ENCODE results near the gene KRAS.

KRAS gene

GRCh38 chr12:25256005-25256404, 5.3 kb upstream of the KRAS start:
- DNase-seq (ENCODE audit: low read depth in 2 of 3, low spot score in 1 of 3): no peak

- DNase-seq (ENCODE audit: low read depth in 2 of 3, low spot score in 1 of 3): no peak
Measured at GRCh38 chr12:25254271-25254880, 3.6 kb upstream of the KRAS start.

- DNase-seq (ENCODE audit: low read depth in 2 of 3, low spot score in 1 of 3): no peak
Measured at GRCh38 chr12:25253371-25254068, 2.8 kb upstream of the KRAS start.

DNA sequence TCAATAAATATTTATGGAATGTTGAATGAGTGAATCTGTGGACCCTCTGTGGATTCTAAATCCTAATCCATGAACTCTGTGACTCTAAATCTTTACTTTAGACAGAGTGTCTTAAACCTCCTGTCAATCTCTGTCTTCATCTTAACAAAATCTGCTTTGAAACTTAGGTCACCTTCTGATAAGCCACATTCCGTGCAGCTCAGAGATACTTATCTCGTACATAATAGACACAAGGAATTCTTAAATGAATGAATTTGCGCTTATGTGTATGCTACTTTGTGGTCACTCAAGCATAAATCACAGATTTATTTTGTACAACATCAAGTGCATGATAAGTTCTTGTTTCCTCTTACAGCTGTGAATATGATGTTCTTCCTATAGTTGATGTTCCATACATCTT, 2.2 kb upstream of the KRAS start:
- no peak for DNase-seq (ENCODE audit: low read depth in 2 of 3, low spot score in 1 of 3)

GRCh38 chr12:25251769-25252168, 1.0 kb upstream of the KRAS start:
- DNase-seq (ENCODE audit: low read depth in 2 of 3, low spot score in 1 of 3): no peak

DNA sequence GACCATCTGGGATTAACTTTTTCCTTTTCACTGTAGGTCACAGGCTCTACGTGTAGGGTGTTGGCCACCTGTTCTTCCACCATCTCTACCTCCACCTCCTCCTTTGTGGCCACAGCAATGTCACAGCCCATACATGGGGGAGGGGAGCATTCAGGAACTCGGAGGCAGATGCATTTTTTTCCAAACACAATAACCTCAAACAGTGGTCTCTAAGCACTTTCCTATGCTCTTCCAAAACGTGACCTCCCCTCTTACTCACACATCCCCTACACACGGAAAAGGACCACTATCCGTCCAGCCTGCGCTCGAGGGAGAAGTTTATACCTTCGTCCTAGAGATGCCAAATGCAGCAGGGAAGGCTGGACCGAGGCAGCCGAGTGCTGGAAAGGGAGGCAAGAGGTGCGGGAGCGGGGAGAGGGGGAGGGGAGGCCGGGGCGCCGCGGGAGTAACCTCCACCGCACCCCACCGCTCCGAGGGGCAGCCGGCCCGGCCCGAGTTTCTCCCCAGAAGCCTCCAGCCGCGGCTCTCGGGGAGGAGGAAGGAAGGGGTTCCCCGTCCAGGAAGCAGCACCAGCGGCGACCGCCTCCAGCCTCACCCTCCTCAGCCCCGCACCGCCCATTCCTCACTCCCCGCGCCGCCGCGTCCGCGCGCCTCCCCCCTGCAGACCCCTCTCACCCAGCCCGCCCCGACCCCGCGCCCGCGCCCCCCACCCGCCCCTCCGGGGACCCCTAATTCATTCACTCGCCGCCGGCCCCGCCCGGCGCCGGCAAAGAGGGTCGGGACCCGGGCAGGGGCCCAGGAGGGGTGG, 594 bp downstream of the KRAS start:
- peak in 2 of 3 donors; percentile 14 to 38 for DNase-seq (ENCODE audit: low read depth in 2 of 3, low spot score in 1 of 3)

GRCh38 chr12:25248732-25249131, 2.0 kb downstream of the KRAS start:
- DNase-seq (ENCODE audit: low read depth in 2 of 3, low spot score in 1 of 3): no peak

DNA sequence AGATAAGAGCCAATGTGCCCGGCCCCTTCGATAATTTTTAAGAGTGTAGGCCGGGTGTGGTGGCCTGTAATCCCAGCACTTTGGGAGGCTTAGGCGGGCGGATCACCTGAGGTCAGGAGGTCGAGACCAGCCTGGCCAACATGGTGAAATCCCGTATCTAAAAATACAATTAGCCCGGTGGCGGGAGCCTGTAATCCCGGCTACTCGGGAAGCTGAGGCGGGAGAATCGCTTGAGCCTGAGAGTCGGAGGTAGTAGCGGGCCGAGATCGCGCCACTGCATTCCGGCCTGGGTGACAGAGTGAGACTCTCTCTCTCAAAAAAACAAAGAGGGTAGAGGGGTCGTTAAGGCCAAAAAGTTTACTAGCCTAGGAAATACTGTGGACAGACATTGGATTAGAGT, 2.6 kb downstream of the KRAS start:
- DNase-seq (ENCODE audit: low read depth in 2 of 3, low spot score in 1 of 3): no peak

DNA sequence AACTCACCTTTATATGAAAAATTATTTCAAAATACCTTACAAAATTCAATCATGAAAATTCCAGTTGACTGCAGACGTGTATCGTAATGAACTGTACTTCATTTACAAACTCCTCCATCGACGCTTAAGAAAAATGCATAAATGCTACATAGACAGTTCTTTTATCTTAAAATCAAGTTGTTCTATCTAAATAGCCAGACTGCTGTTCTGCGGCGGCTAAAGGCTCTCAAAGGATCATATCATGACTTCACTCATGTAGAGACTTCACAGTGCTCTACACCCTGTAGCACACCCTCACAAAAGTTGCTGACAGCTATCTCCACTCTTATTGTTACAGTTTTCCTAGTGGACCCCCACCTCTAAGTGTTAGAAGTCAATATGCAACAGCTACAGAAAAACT, 5.2 kb downstream of the KRAS start:
- DNase-seq (ENCODE audit: low read depth in 2 of 3, low spot score in 1 of 3): no peak

DNA sequence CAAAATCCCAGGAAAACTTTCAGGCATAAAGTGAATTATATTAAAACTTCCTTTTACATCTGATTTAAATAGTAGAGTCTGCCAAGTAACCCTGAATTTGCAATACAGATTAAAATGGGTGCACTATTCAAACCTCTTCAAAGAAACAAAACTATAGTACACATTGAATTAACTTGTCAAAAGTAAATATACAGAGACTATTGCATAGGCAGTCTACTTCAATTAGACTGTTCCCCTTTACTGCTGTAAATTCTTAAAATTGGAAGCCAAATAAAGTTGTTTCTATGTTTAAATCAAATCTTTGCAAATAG, 7.1 kb downstream of the KRAS start:
- DNase-seq (ENCODE audit: low read depth in 2 of 3, low spot score in 1 of 3): no peak

GRCh38 chr12:25242981-25243679, 7.6 kb downstream of the KRAS start:
- no peak for DNase-seq (ENCODE audit: low read depth in 2 of 3, low spot score in 1 of 3)

DNA sequence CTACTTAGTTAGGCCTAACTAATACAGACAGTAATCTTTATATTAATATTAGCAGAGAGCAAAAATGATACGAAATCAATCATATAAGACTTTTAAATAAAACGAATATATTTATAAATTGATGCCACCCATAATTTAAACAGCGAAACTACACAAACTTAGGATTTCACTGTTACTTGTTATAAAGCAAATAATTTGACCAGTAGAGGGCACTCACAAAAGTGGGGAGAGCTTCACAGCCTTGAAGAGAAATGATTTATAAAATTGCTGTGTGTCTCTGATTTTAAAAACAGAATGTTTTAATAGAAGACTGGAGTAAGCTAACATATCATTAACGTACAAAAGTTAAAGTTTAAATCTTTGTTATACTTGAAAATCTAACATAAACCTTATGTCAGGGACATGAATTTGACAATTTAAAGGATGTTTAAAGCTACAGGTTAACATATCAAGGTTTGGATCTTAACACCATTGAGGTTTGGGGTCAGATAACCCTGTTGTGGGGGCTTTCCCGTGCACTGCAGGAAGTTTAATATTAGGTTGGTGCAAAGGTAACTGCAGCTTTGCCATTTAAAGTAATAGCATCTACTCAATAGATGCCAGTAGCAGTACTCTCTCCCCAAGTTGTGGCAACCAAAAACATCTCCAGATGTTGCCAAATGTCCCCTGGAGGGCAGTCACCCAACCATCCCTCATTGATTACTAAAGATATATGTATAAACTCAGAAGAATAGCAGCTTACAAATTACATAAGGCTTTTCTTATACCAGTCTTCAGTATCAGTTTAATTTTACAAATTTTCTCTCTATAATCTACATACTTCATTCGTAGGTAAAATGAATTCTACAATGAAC, 9.3 kb downstream of the KRAS start:
- DNase-seq (ENCODE audit: low read depth in 2 of 3, low spot score in 1 of 3): no peak

DNA sequence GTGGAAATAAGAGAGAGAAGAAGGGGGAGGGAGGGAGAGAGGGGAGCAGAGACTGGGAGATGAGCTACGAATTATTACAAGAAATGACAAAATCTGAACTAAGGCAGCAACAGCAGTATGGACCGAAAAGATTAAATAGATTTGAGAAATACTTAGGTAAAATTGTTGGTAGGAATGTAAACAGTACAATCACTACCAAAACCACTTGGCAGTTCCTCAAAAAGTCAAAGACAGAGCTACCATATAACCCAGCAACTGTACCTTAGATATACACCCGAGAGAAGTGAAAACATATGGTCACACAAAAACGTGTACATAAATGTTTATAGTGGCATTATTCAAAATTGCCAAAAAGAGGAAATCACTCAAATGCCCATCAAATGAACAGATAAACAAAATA, 14.1 kb downstream of the KRAS start:
- no peak for DNase-seq (ENCODE audit: low read depth in 2 of 3, low spot score in 1 of 3)

DNA sequence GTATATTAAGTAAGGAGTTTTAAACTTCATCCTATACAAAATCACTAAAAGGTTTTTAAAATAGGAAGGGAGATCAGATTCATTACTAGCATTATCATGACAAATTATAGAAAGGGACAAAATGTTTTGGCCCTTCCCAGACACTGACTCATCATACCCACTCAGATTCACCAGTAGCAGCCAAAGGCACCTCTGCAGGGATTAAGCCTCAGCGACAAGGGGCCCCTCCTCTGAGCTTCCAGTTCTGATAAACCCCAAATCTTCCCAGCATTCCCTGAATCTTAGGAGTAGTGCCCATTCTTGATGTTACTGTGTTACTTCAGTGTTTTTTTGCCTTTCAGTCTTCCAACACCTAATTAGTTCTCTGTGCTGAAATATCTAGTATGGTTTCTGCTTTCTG, 14.5 kb downstream of the KRAS start:
- DNase-seq (ENCODE audit: low read depth in 2 of 3, low spot score in 1 of 3): no peak

DNA sequence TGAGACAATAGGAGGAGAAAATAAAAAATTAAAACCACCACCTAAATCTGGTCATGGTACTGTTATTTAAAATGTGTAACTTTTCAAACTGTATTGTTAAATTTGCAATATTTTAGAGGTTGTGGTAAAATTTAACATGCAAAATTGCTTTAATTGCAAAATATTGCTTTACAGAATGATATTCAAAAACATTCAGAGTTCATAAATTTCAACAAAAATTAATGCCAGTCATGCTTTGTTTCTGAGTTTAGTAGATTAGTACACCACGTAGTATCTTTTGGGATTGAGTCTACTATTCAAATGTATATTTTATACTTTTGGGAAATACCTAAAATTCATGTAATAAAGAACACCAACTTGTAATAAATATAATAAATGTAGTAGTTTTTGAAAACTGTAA, 37.4 kb downstream of the KRAS start:
- DNase-seq (ENCODE audit: low read depth in 2 of 3, low spot score in 1 of 3): no peak

DNA sequence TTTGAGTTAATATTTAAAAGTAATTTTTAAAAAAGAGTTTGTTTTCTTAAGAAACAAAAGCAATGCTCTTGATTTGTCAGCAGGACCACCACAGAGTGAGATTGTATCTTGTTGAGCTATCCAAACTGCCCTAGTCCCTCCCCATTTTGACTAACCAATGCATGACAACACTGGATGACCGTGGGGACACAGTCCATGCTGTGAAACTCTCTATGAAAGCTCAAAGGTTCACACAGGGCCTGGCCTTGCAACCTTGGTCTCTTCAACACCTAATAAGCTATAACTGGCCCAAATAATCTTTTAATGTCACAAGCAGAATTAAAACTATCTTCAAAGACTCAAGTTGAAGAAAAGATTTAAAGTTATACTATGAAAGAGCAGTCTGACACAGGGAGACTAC, 42.2 kb downstream of the KRAS start:
- DNase-seq (ENCODE audit: low read depth in 2 of 3, low spot score in 1 of 3): no peak

- no peak for DNase-seq (ENCODE audit: low read depth in 2 of 3, low spot score in 1 of 3)
Measured at GRCh38 chr12:25207846-25208245, 42.9 kb downstream of the KRAS start.

GRCh38 chr12:25207411-25207810, 43.3 kb downstream of the KRAS start:
- no peak for DNase-seq (ENCODE audit: low read depth in 2 of 3, low spot score in 1 of 3)

GRCh38 chr12:25202137-25202536, 48.6 kb downstream of the KRAS start:
- no peak for DNase-seq (ENCODE audit: low read depth in 2 of 3, low spot score in 1 of 3)

- no peak for DNase-seq (ENCODE audit: low read depth in 2 of 3, low spot score in 1 of 3)
Measured at GRCh38 chr12:25200703-25201102, 50.0 kb downstream of the KRAS start.

- DNase-seq (ENCODE audit: low read depth in 2 of 3, low spot score in 1 of 3): no peak
Measured at GRCh38 chr12:25197608-25198007, 53.1 kb downstream of the KRAS start.
